Ramos (cell line): ENCODE data around the gene ARPC1A.
"Not testable (repeated sequence)": the region's sequence is repeated elsewhere in the genome, so short reads cannot be mapped to it uniquely, and the experiment has no call there.

Experiments used
- in situ Hi-C: fragments of 300-500 bp; cut with MboI; formaldehyde crosslinking; loops from one replicate; pipeline ENCODE4 v1.14.3; 2022; ENCODE audit warnings: low sequenced_read_pairs; ENCODE audit not compliant: unreplicated experiment

The ARPC1A gene

DNA sequence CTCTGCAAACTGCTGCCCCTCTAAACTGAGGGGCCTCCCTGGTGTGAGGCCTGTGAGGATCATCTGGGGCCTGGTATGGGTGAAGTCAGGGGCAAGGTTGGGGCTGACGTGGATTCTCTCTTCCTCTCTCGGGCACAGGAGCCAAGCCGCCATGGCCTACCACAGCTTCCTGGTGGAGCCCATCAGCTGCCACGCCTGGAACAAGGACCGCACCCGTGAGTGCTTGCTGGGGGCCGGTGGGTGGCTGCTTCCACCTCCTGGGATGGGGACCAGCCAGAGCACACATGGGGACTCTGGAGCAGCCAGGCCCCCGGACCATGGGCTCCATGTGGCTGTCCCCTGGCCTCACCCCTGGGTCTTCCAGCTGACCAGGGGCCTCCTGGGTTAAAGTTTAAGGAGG lies 59.9 kb downstream of the ARPC1A start:
- in situ Hi-C loops: no loop called here

GRCh38 chr7:99386584-99387238 lies 61.0 kb downstream of the ARPC1A start:
- in situ Hi-C loops: no loop called here

DNA sequence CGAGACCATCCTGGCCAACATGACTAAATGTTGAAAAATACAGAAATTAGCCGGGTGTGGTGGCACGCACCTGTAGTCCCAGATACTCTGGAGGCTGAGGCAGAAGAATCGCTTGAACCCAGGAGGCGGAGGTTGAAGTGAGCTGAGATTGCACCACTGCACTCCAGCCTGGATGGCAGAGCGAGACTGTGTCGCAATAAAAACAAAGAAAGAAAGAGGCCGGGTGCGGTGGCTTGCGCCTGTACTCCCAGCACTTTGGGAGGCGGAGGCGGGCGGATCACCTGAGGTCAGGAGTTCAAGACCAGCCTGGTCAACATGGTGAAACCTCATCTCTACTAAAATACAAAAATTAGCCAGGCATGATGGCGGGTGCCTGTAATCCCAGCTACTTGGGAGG lies 61.5 kb downstream of the ARPC1A start:
- in situ Hi-C loops: not testable (repeated sequence)

DNA sequence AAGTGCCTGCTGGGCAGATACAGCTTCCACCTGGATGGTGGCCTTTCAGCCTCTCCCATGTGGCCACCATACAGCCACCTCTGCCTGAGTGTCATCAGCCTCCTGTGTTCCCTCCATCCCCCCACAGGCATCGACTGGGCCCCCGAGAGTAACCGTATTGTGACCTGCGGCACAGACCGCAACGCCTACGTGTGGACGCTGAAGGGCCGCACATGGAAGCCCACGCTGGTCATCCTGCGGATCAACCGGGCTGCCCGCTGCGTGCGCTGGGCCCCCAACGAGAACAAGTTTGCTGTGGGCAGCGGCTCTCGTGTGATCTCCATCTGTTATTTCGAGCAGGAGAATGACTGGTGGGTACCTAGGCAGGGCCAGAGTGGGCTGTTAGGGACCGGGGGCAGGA lies 62.2 kb downstream of the ARPC1A start:
- in situ Hi-C loops: no loop called here

- in situ Hi-C loops: no loop called here
Observed at GRCh38 chr7:99389772-99390171, 64.1 kb downstream of the ARPC1A start.

DNA sequence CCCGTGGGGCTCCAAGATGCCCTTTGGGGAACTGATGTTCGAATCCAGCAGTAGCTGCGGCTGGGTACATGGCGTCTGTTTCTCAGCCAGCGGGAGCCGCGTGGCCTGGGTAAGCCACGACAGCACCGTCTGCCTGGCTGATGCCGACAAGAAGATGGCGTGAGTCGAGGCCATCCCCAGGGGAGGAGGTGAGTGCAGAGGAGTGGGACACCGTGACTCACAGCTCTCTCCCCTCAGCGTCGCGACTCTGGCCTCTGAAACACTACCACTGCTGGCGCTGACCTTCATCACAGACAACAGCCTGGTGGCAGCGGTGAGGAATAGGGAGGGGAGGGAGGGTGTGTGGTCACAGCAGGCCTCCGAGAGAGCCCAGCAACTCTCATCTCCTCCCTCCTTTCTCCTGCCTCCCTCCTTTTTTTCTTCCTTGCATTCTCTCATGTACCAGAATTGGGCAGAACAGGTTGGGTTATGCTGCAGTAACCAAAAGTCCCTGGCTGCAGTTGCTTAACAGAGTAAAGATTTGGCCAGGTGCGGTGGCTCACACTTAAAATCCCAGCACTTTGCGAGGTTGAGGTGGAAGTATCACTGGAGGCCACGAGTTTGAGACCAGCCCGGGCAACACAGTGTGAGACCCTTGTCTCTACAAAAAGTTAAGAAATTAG lies 65.4 kb downstream of the ARPC1A start:
- in situ Hi-C loops: no loop called here

GRCh38 chr7:99392046-99392445 lies 66.3 kb downstream of the ARPC1A start:
- in situ Hi-C loops: no loop called here

GRCh38 chr7:99392659-99393354 lies 67.1 kb downstream of the ARPC1A start:
- in situ Hi-C loops: no loop called here

- in situ Hi-C loops: no loop called here
Observed at GRCh38 chr7:99393355-99394187, 67.9 kb downstream of the ARPC1A start.

DNA sequence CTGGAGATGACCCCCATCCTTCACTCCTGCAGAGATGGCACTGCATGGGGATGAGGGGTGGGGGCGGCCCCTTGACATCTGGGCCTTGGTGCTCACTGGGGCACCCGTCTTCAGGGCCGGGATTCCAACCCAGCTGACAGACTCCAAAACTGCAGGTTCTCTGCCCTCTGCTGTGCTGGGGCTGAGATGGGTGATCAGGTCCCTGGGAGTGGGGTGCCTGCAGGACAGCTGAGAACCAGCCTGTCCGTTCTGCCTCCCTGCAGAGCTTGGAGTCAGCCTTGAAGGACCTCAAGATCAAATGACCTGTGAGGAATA lies 68.4 kb downstream of the ARPC1A start:
- in situ Hi-C loops: no loop called here

DNA sequence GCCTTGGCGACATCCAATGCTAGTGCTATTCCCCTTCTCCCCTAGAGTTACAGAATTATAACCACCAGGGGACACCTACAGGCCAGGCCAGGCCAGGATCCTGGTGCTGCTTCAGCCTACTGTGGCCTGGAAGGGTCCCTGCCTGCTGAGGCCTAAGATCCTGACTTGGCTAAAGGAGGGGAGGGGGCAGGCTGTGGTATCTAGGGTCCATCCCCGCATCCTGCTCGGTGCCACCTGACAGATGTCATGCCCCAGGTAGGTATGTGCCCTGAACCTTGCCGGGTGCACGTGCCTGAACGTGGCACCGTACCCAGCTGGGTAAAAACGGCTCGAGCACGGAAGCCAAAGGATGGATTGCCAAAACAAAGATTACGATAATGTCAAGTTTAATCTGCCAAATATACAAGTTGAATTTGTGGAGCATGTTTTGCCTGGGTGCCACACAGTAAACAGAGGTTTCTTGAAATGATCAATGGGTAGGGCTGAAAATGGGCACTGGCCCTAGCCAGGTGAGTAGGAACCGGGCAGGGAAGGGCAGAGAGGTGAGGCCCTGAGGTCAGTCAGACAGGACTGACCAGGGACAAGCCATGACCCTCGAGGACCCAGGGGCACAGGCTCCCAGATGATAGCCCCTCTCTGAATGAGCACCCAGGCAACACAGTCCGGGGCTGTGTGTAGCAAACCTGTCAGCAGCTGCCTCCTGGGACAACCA lies 70.1 kb downstream of the ARPC1A start:
- in situ Hi-C loops: no loop called here

DNA sequence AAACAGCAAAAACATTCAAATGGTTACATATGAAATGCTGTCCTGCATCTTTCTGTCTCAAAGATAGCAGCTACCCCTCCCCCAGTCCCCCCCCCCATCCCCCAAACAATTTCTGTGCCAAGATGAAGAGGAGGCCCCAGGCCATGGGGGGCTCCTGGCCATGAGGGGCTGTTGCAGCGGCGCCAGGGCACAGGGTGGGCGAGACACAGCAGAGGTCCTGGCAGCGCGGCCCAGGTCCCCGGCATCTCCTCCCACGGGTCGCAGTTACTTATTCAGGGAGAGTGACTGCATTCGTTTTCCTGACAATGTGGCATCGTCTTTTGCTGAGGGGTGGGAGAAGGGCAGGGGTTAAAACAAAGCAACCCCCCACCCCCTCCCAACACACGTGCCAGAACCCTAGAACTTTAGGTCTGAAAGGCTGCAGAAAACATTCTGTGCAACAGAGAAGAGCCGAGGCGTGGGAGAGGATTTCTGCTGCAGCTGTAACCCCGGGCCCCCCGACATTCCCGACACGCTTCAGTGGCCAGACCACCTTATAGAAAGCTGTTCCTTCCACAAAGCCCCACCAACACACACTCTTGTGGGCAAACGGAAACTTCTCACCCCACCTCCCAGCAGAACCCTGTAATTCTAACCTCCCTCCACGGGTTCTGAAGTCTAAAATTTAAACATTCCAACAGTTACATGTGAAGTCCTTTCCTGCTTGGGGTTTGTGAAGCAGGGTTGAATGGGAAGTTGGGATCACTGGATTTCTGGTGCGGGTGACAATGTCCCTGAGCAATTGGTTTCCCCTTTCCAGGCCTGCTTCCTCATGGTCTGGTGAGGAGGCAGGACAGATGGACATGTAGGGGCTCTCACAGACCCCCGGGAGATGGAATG lies 71.0 kb downstream of the ARPC1A start:
- in situ Hi-C loops: no loop called here

GRCh38 chr7:99397297-99397983 lies 71.7 kb downstream of the ARPC1A start:
- in situ Hi-C loops: no loop called here

GRCh38 chr7:99398891-99399445 lies 73.3 kb downstream of the ARPC1A start:
- in situ Hi-C loops: no loop called here

DNA sequence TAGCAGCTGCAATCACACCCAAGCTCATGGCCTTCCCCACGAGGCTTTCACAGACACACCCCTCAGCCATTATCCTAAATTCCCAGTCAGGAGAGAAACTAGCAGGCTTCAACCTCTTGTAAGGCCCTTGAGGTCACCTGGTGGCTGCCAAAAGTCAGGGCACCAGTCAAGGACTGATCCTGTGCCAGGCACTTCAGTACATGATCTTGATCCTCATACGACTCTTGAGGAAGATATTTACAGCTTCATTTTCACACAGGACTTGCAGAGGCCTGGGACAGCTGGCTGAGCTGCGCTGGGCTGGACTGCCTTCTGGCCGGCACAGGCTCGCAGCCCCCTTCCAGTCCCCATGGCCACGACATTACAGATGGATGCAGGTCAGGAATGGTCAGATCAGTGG lies 73.9 kb downstream of the ARPC1A start:
- in situ Hi-C loops: no loop called here

DNA sequence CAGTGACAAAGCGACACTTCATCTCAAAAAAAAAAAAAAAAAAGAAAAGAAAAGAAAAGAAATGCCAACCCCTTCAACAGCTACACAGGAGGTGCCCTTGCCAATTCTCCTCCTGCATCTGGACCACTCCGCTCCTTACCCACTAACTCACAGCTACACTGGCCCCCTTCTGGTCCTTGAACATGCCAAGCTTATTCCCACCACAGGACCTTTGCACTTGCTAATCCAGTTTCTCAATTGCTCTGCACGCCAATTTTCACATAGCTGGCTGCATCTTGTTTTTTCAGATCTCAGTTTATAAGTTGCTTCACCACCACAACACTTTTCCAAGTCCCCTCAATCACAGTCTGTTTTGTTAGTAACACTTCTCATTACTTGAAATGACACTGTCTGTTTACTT lies 77.2 kb downstream of the ARPC1A start:
- in situ Hi-C loops: no loop called here

GRCh38 chr7:99403764-99404163 lies 78.1 kb downstream of the ARPC1A start:
- in situ Hi-C loops: no loop called here

DNA sequence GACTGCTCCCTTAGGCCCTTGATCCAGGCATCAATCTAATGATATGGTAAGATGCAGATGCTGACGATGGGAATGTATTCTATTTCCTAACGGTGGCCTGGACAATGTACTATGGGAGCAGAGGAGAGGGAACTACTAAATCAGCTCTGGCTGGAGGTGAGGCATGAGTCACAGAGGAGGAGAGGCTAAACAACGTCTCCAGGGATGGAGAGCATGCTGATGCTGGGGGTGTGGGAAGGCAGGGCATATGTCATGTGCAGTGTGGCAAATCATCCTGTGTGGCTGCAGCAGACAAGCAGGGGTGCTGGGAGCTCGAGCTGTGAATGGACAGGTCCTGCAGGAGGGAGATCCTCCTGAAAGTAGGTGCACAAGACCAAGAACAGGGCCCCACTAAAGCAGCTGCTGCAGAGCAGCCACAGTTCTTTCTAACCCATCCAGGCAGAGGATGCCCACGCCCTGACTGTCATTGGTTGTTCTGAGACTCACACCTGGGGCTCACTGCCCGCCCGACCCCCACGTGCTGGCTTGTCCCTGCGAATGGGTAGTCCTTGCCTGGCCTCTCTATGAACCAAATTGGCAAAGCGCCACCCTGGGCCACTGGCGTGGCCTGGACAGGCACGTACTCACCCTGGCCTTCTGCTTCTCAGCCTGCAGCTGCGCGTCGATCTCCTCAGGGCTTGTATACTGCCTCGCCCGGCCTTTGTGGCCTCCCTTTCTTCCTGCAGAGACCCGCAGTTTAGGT lies 78.7 kb downstream of the ARPC1A start:
- in situ Hi-C loops: no loop called here
